GM20000 (cell line): ENCODE results near the gene RLIM.
A peak's percentile ranks its signal among the peaks of the same experiment; 100 is the strongest.

Experiments used
- DNase-seq: peaks from one replicate; pipeline ENCODE4 v3.0.0; 2012; ENCODE audit warnings: low spot score
- CTCF ChIP-seq: IDR thresholded peaks from 2 replicates; pipeline ENCODE4 v1.5.1; 2012; ENCODE audit warnings: mild to moderate bottlenecking, control low read depth; ENCODE audit errors: extremely low read depth, missing control alignments

The RLIM gene

GRCh38 chrX:74551934-74552333 is 62.5 kb downstream of the RLIM start:
- no peak for DNase-seq
- no peak for TF ChIP-seq CTCF

- peak; percentile 90 for TF ChIP-seq CTCF
- DNase-seq: peak; percentile 51
Measured at GRCh38 chrX:74550295-74550802, 64.1 kb downstream of the RLIM start.

GRCh38 chrX:74546984-74547383 is 67.4 kb downstream of the RLIM start:
- TF ChIP-seq CTCF: no peak
- no peak for DNase-seq

- TF ChIP-seq CTCF: no peak
- no peak for DNase-seq
Measured at GRCh38 chrX:74545880-74546523, 68.4 kb downstream of the RLIM start.

GRCh38 chrX:74540635-74541249 is 73.7 kb downstream of the RLIM start:
- DNase-seq: no peak

GRCh38 chrX:74536832-74537371 is 77.5 kb downstream of the RLIM start:
- DNase-seq: no peak
- TF ChIP-seq CTCF: no peak

More at GRCh38 chrX:74540635-74541249, 73.7 kb downstream of the RLIM start:
- TF ChIP-seq CTCF: no peak

- TF ChIP-seq CTCF: no peak
- DNase-seq: peak; percentile 54
Measured at GRCh38 chrX:74536152-74536831, 78.1 kb downstream of the RLIM start.
